ENCODE measurements around the gene PMM2. TPM values are rescaled to one million over a fixed set of nuclear protein-coding genes. Genes with fewer than 3 reads are reported as not detected.

Gene PMM2
- total RNA-seq, 1 experiment from 2014 or later, result 53.8 TPM

DNA sequence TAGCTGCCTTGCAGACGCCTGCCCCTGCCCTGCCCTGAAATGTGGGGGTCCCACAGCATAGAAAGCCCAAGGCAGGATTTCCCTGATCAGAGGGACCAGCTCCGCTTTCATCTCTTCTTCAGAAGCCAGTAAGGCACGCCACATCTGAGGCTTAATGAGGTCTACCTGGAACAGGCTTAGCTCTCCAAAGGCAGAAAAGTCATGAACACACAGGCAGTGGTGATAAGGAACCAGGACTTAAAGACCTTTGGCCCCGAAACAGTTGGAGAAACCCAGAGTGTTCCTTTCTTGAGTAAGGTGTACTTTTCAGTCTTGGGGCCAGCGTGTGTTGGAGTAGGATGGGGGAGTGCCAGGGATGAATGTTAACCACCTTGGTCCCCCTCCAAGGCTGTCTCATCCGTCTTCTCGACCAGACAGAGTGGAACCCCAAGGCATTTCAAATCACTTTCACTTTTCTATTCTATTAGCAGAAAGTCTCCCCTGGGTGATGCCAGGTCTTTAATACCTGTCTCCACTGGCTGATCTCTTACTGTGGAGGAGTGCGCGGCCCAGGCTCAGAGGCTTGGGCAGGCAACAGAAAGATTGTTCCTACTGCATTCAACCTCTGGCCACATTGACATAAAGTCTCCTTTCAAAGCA lies 44.1 kb upstream of the PMM2 start (continued):
- TF ChIP-seq PRDM15 (CRISPR knock-in tag; IDR thresholded peaks at IDR 0.05) (no peak), ZBTB21 (CRISPR knock-in tag; IDR thresholded peaks at IDR 0.05; ENCODE audit: borderline replicate concordance) (no peak)
- TF ChIP-seq, protein P1, sequence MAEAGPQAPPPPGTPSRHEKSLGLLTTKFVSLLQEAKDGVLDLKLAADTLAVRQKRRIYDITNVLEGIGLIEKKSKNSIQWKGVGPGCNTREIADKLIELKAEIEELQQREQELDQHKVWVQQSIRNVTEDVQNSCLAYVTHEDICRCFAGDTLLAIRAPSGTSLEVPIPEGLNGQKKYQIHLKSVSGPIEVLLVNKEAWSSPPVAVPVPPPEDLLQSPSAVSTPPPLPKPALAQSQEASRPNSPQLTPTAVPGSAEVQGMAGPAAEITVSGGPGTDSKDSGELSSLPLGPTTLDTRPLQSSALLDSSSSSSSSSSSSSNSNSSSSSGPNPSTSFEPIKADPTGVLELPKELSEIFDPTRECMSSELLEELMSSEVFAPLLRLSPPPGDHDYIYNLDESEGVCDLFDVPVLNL (CRISPR knock-in tag; IDR thresholded peaks at IDR 0.05; ENCODE audit: borderline replicate concordance, low read depth), result no peak
- TF ChIP-seq, protein P2, sequence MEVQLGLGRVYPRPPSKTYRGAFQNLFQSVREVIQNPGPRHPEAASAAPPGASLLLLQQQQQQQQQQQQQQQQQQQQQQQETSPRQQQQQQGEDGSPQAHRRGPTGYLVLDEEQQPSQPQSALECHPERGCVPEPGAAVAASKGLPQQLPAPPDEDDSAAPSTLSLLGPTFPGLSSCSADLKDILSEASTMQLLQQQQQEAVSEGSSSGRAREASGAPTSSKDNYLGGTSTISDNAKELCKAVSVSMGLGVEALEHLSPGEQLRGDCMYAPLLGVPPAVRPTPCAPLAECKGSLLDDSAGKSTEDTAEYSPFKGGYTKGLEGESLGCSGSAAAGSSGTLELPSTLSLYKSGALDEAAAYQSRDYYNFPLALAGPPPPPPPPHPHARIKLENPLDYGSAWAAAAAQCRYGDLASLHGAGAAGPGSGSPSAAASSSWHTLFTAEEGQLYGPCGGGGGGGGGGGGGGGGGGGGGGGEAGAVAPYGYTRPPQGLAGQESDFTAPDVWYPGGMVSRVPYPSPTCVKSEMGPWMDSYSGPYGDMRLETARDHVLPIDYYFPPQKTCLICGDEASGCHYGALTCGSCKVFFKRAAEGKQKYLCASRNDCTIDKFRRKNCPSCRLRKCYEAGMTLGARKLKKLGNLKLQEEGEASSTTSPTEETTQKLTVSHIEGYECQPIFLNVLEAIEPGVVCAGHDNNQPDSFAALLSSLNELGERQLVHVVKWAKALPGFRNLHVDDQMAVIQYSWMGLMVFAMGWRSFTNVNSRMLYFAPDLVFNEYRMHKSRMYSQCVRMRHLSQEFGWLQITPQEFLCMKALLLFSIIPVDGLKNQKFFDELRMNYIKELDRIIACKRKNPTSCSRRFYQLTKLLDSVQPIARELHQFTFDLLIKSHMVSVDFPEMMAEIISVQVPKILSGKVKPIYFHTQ (CRISPR knock-in tag; IDR thresholded peaks at IDR 0.05), result no peak

DNA sequence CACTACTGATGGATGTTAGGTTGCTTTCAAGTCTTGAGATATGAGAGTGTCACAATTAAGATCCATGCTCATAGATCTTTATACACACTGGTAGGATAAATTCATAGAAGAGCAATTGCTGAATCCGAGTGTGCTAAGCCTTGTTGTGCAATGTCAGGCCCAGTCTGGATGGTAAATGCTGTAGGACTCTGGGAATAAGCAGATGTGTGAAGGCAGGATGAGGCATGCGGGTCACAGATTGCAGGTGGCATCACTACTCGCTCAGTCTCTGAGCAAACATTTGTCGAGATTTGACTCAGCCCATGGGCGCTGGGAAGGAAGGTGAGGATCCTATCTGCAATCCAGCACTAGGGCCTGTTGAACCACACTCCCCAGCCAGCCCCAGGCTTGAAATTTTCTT lies 40.9 kb upstream of the PMM2 start:
- H3K27me3 Mint-ChIP-seq (ENCODE audit: low read depth), result no peaks in the 10 kb centered on the region
- ChIA-PET CTCF (no interaction called here), POLR2A (interaction anchor here (0.5 kb wide), 1 partner anchor 182 kb away, joined by 4 read pairs; no protein-coding TSS in a partner anchor)
- H3K9me3 Mint-ChIP-seq, result no peaks in the 10 kb centered on the region
- no peak for TF ChIP-seq ZNF423 (CRISPR knock-in tag; IDR thresholded peaks at IDR 0.05)
- no peak for TF ChIP-seq FOXK1 (CRISPR knock-in tag; IDR thresholded peaks at IDR 0.05)
- TF ChIP-seq, protein P3, sequence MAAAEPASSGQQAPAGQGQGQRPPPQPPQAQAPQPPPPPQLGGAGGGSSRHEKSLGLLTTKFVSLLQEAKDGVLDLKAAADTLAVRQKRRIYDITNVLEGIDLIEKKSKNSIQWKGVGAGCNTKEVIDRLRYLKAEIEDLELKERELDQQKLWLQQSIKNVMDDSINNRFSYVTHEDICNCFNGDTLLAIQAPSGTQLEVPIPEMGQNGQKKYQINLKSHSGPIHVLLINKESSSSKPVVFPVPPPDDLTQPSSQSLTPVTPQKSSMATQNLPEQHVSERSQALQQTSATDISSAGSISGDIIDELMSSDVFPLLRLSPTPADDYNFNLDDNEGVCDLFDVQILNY (CRISPR knock-in tag; IDR thresholded peaks at IDR 0.05), result no peak
- TF ChIP-seq HMGA2 (CRISPR knock-in tag; IDR thresholded peaks at IDR 0.05), result no peak
- H3K4me1 Mint-ChIP-seq, result no peaks in the 10 kb centered on the region
- ATAC-seq (no peak), DNase-seq (ENCODE audit: low spot score) (no peak)
- H3K4me3 Mint-ChIP-seq, result no peak overlapping the region
- no peaks in the 10 kb centered on the region for H3K36me3 Mint-ChIP-seq
- H3K27ac Mint-ChIP-seq, result no peak overlapping the region

DNA sequence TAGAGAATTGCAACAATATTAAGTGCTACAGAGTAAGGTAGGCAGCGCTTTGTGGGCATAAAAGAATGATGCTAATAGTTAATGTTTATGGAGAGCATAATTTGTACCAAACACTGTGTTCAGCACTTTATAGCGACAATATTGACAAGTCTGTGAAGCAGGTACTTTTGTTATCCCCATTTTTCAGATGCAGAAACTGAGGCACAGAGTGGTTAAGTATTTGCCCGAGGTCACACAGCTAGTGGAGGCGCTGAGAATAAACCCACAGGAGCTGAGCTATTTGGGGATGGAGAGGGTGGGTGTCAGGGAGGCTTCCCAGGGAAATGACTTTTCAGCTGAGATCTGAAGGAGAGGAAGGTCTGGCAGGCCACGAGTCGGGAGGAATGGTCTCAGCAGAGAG lies 39.6 kb upstream of the PMM2 start:
- DNase-seq (ENCODE audit: low spot score), result no peak
- H3K27me3 Mint-ChIP-seq (ENCODE audit: low read depth), result no peaks in the 10 kb centered on the region
- H3K36me3 Mint-ChIP-seq, result no peaks in the 10 kb centered on the region
- CTCF ChIA-PET, result interaction anchor here (0.7 kb wide), 1 partner anchor 208 kb away, joined by 3 read pairs; no protein-coding TSS in a partner anchor
- TF ChIP-seq GTF2I (CRISPR knock-in tag; conservative IDR thresholded peaks at IDR 0.05) (no peak), KAT7 (CRISPR knock-in tag; IDR thresholded peaks at IDR 0.05; ENCODE audit: borderline replicate concordance) (no peak), RORB (CRISPR knock-in tag; IDR thresholded peaks at IDR 0.05) (no peak), ELF4 (CRISPR knock-in tag; IDR thresholded peaks at IDR 0.05; ENCODE audit: low read depth) (no peak), TEAD1 (CRISPR knock-in tag; IDR thresholded peaks at IDR 0.05) (no peak), USF1 (CRISPR knock-in tag; IDR thresholded peaks at IDR 0.05) (no peak), HMGA2 (CRISPR knock-in tag; IDR thresholded peaks at IDR 0.05) (no peak), NFATC4 (CRISPR knock-in tag; IDR thresholded peaks at IDR 0.05) (no peak), ETV6 (CRISPR knock-in tag; IDR thresholded peaks at IDR 0.05) (no peak)
- TF ChIP-seq, protein P4, sequence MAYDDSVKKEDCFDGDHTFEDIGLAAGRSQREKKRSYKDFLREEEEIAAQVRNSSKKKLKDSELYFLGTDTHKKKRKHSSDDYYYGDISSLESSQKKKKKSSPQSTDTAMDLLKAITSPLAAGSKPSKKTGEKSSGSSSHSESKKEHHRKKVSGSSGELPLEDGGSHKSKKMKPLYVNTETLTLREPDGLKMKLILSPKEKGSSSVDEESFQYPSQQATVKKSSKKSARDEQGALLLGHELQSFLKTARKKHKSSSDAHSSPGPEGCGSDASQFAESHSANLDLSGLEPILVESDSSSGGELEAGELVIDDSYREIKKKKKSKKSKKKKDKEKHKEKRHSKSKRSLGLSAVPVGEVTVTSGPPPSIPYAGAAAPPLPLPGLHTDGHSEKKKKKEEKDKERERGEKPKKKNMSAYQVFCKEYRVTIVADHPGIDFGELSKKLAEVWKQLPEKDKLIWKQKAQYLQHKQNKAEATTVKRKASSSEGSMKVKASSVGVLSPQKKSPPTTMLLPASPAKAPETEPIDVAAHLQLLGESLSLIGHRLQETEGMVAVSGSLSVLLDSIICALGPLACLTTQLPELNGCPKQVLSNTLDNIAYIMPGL (CRISPR knock-in tag; IDR thresholded peaks at IDR 0.05), result no peak
- TF ChIP-seq, protein P5, sequence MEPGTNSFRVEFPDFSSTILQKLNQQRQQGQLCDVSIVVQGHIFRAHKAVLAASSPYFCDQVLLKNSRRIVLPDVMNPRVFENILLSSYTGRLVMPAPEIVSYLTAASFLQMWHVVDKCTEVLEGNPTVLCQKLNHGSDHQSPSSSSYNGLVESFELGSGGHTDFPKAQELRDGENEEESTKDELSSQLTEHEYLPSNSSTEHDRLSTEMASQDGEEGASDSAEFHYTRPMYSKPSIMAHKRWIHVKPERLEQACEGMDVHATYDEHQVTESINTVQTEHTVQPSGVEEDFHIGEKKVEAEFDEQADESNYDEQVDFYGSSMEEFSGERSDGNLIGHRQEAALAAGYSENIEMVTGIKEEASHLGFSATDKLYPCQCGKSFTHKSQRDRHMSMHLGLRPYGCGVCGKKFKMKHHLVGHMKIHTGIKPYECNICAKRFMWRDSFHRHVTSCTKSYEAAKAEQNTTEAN (CRISPR knock-in tag; IDR thresholded peaks at IDR 0.05), result no peak
- H3K4me3 Mint-ChIP-seq, result no peak overlapping the region
- H3K9me3 Mint-ChIP-seq, result no peaks in the 10 kb centered on the region
- POLR2A ChIA-PET, result no interaction called here
- no peak overlapping the region for H3K27ac Mint-ChIP-seq
- ATAC-seq, result no peak
- H3K4me1 Mint-ChIP-seq, result no peaks in the 10 kb centered on the region
